Measurements from ENCODE around the gene SPATA18. TPM values are rescaled to one million over a fixed set of nuclear protein-coding genes. Genes with fewer than 3 reads are reported as not detected.
"Not testable (repeated sequence)": the region's sequence is repeated elsewhere in the genome, so short reads cannot be mapped to it uniquely, and the experiment has no call there.

Gene SPATA18
- total RNA-seq, 2 experiments from 2014 or later, result 0.10 to 0.48 TPM

GRCh38 chr4:52069571-52069970, 18.5 kb downstream of the SPATA18 start:
- DNase-seq, result no peak
- ChIA-PET CTCF (no interaction called here), POLR2A (no interaction called here)
- peaks cover 10% of the 10 kb centered on the region for H3K27me3 Mint-ChIP-seq
- no peaks in the 10 kb centered on the region for H3K9me3 Mint-ChIP-seq
- H3K4me1 Mint-ChIP-seq, result no peaks in the 10 kb centered on the region
- H3K4me3 Mint-ChIP-seq, result no peak overlapping the region
- no peaks in the 10 kb centered on the region for H3K36me3 Mint-ChIP-seq (ENCODE audit: low read depth)
- no peak overlapping the region for H3K27ac Mint-ChIP-seq

DNA sequence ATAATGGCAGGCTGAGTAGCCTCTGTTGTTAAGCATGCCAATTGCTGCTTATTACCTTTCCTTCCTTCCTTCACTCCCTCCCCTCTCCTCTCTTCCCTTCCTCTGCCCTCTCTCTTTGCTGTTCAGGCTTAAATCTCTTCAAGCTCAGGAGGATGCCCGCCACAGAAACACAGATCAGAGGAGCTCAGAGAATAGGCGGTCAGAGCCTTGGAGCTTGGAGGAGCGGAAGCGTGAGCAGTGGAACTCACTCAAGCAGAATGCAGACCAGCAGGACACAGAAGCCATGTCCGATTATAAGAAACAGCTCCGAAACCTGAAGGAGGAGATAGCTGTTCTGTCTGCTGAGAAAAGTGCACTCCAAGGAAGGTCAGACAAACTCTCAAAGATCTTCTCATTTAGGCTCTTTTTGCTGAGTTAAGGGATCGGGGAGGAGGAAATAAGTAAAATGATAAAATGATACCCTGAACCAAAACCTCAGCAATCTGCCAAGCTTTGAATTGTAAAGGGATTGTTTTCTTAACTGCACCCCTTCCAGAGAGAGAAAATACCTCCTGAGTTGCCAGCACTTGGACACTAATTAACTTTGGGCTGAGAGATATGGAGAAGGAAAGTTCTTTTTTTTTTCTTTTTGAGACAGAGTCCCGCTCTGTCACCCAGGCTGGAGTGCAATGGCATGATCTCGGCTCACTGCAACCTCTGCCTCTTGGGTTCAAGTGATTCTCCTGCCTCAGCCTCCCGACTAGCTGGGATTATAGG, 20.9 kb downstream of the SPATA18 start:
- ChIA-PET POLR2A (no interaction called here), CTCF (no interaction called here)
- Mint-ChIP-seq H3K36me3 (ENCODE audit: low read depth) (no peaks in the 10 kb centered on the region), H3K27ac (no peak overlapping the region), H3K9me3 (no peaks in the 10 kb centered on the region), H3K27me3 (peaks cover 25% of the 10 kb centered on the region), H3K4me3 (no peak overlapping the region), H3K4me1 (no peaks in the 10 kb centered on the region)
- DNase-seq, result no peak

DNA sequence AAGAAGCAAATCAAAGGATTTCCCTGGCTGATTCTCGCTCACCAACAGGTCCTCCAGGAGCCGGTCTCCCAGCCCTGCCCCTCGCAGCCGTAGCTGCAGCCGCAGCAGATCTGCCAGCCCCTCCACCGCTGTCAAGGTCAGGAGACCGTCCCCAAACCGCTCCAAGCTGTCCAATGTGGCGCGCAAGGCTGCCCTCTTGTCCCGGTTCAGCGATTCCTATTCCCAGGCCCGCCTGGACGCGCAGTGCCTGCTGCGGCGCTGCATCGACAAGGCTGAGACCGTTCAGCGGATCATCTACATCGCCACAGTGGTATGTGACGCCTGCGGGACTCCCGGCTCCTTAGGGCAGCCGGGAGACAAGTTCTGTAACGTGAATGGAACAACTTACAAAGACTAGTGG, 25.6 kb downstream of the SPATA18 start:
- peaks cover 36% of the 10 kb centered on the region for H3K27me3 Mint-ChIP-seq
- no peak for DNase-seq
- H3K9me3 Mint-ChIP-seq, result no peaks in the 10 kb centered on the region
- no peak overlapping the region for H3K27ac Mint-ChIP-seq
- H3K36me3 Mint-ChIP-seq (ENCODE audit: low read depth), result no peaks in the 10 kb centered on the region
- no peaks in the 10 kb centered on the region for H3K4me1 Mint-ChIP-seq
- ChIA-PET CTCF (no interaction called here), POLR2A (no interaction called here)
- no peak overlapping the region for H3K4me3 Mint-ChIP-seq

DNA sequence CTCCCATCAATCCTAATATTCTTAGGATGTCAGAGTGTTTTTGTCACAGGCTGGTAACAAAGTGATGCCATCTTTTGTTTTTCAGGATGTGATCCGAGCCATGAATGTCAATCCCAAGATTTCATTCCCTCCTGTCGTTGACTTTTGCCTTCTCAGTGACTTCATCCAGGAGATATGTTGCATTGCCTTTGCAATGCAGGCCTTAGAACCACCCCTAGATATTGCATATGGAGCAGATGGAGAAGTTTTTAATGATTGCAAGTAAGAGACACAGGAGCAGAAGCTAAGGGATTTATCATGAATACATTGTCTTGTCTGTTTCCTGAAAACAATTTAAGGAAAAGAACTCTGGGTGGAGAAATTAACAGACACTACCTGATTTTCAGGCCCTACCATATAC, 28.6 kb downstream of the SPATA18 start:
- no peaks in the 10 kb centered on the region for H3K4me1 Mint-ChIP-seq

GRCh38 chr4:52081216-52081615, 30.1 kb downstream of the SPATA18 start:
- Mint-ChIP-seq H3K9me3 (no peaks in the 10 kb centered on the region), H3K4me1 (no peaks in the 10 kb centered on the region), H3K4me3 (no peak overlapping the region), H3K36me3 (ENCODE audit: low read depth) (no peaks in the 10 kb centered on the region), H3K27ac (no peak overlapping the region), H3K27me3 (peaks cover 26% of the 10 kb centered on the region)
- DNase-seq, result no peak
- POLR2A ChIA-PET, result no interaction called here
- CTCF ChIA-PET, result no interaction called here

More for the DNA sequence above, 28.6 kb downstream of the SPATA18 start:
- no peaks in the 10 kb centered on the region for H3K9me3 Mint-ChIP-seq
- ChIA-PET POLR2A (no interaction called here), CTCF (no interaction called here)
- H3K36me3 Mint-ChIP-seq (ENCODE audit: low read depth), result no peaks in the 10 kb centered on the region
- no peak overlapping the region for H3K4me3 Mint-ChIP-seq
- DNase-seq, result no peak
- H3K27ac Mint-ChIP-seq, result no peak overlapping the region
- H3K27me3 Mint-ChIP-seq, result peaks cover 37% of the 10 kb centered on the region

DNA sequence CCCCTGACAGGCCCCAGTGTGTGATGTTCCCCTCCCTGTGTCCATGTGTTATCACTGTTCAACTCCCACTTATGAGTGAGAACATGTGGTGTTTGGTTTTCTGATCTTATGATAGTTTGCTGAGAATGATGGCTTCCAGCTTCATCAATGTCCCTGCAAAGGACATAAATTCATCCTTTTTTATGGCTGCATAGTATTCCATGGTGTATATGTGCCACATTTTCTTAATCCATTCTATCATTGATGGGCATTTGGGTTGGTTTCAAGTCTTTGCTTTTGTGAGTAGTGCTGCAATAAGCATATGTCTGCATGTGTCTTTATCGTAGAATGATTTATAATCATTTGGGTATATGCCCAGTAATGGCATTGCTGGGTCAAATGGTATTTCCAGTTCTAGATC, 35.3 kb downstream of the SPATA18 start:
- H3K4me3 Mint-ChIP-seq; H3K27ac Mint-ChIP-seq; H3K9me3 Mint-ChIP-seq; H3K4me1 Mint-ChIP-seq; H3K27me3 Mint-ChIP-seq; CTCF ChIA-PET; H3K36me3 Mint-ChIP-seq (ENCODE audit: low read depth); DNase-seq; POLR2A ChIA-PET: not testable (repeated sequence)

DNA sequence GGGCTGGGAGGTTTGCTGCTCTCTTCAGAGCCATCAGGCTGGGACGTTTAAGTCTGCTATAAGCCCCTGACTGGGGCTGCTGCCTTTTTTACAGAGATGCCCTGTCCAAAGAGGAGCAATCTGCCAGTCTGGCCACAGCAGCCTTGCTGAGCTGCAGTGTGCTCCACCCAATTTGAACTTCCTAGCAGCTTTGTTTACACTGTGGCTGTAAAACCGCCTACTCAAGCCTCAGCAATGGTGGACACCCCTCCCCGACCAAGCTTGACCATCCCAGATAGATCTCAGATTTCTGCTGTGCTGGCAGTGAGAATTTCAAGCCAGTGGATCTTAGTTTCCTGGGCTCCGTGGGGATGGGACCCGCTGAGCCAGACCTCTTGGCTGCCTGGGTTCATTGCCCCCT, 40.7 kb downstream of the SPATA18 start:
- POLR2A ChIA-PET, result no interaction called here
- Mint-ChIP-seq H3K4me3 (no peak overlapping the region), H3K4me1 (no peaks in the 10 kb centered on the region), H3K27me3 (peaks cover 6% of the 10 kb centered on the region), H3K9me3 (no peaks in the 10 kb centered on the region), H3K27ac (no peak overlapping the region), H3K36me3 (ENCODE audit: low read depth) (no peaks in the 10 kb centered on the region)
- CTCF ChIA-PET, result no interaction called here
- DNase-seq, result no peak

- Mint-ChIP-seq H3K36me3 (ENCODE audit: low read depth) (no peaks in the 10 kb centered on the region), H3K27me3 (peaks cover 6% of the 10 kb centered on the region), H3K27ac (no peak overlapping the region), H3K4me1 (no peaks in the 10 kb centered on the region), H3K4me3 (no peak overlapping the region), H3K9me3 (no peaks in the 10 kb centered on the region)
- DNase-seq, result no peak
- ChIA-PET POLR2A (no interaction called here), CTCF (no interaction called here)
These were observed 42.4 kb downstream of the SPATA18 start for GRCh38 chr4:52093466-52093865.

GRCh38 chr4:52094376-52095145, 43.5 kb downstream of the SPATA18 start:
- Mint-ChIP-seq H3K9me3 (no peaks in the 10 kb centered on the region), H3K4me3 (no peak overlapping the region), H3K36me3 (ENCODE audit: low read depth) (no peaks in the 10 kb centered on the region), H3K4me1 (no peaks in the 10 kb centered on the region), H3K27me3 (peaks cover 3% of the 10 kb centered on the region), H3K27ac (no peak overlapping the region)
- ChIA-PET POLR2A (no interaction called here), CTCF (no interaction called here)
- DNase-seq, result no peak

GRCh38 chr4:52095374-52095773, 44.3 kb downstream of the SPATA18 start:
- Mint-ChIP-seq H3K4me1 (no peaks in the 10 kb centered on the region), H3K27ac (no peak overlapping the region), H3K9me3 (no peaks in the 10 kb centered on the region), H3K36me3 (ENCODE audit: low read depth) (no peaks in the 10 kb centered on the region), H3K27me3 (peaks cover 4% of the 10 kb centered on the region), H3K4me3 (no peak overlapping the region)
- ChIA-PET CTCF (no interaction called here), POLR2A (no interaction called here)
- no peak for DNase-seq

GRCh38 chr4:52096048-52096447, 44.9 kb downstream of the SPATA18 start:
- no peaks in the 10 kb centered on the region for H3K4me1 Mint-ChIP-seq
- ChIA-PET CTCF (no interaction called here), POLR2A (no interaction called here)
- DNase-seq, result no peak
- peaks cover 4% of the 10 kb centered on the region for H3K27me3 Mint-ChIP-seq
- no peaks in the 10 kb centered on the region for H3K36me3 Mint-ChIP-seq (ENCODE audit: low read depth)
- H3K4me3 Mint-ChIP-seq, result no peak overlapping the region
- H3K9me3 Mint-ChIP-seq, result no peaks in the 10 kb centered on the region
- no peak overlapping the region for H3K27ac Mint-ChIP-seq

- H3K36me3 Mint-ChIP-seq (ENCODE audit: low read depth), result no peaks in the 10 kb centered on the region
- no peak overlapping the region for H3K4me3 Mint-ChIP-seq
- H3K9me3 Mint-ChIP-seq, result no peaks in the 10 kb centered on the region
- no peak for DNase-seq
- H3K4me1 Mint-ChIP-seq, result no peaks in the 10 kb centered on the region
- POLR2A ChIA-PET, result no interaction called here
- no peak overlapping the region for H3K27ac Mint-ChIP-seq
- CTCF ChIA-PET, result no interaction called here
- peaks cover 4% of the 10 kb centered on the region for H3K27me3 Mint-ChIP-seq
These were observed 47.5 kb downstream of the SPATA18 start for GRCh38 chr4:52098618-52099017.

DNA sequence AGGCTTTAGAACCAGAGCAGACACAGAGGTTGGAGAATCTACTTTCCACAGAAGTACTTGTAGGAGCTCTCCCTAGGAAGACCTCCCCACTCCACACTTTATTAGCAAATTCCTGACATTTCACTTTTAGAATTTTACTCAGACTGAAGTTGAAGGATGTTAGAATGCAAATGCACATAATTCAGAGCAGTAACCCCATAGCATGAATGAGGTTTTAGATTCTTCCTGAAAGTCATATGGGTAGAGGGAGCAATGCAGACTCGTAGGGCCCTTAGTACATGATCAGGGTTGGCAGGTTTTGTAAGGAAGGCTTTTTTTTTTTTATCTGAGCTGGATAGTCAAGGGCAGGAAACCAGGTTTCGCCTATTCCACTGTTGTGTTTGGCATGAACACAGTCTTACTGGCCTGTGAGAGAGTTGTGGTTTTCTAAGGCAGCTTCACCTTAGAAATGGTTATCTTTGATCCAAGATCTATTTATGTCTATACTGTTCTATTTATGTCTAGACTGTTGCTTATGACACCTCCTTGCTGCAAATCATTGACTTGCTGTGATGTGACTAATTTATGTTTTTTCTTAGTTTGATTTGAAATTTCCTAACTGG, 48.9 kb downstream of the SPATA18 start:
- H3K27ac Mint-ChIP-seq, result no peak overlapping the region
- CTCF ChIA-PET, result no interaction called here
- H3K4me3 Mint-ChIP-seq, result no peak overlapping the region
- no peak for DNase-seq
- H3K36me3 Mint-ChIP-seq (ENCODE audit: low read depth), result no peaks in the 10 kb centered on the region
- no peaks in the 10 kb centered on the region for H3K4me1 Mint-ChIP-seq
- POLR2A ChIA-PET, result no interaction called here
- no peaks in the 10 kb centered on the region for H3K9me3 Mint-ChIP-seq
- H3K27me3 Mint-ChIP-seq, result peaks cover 4% of the 10 kb centered on the region

DNA sequence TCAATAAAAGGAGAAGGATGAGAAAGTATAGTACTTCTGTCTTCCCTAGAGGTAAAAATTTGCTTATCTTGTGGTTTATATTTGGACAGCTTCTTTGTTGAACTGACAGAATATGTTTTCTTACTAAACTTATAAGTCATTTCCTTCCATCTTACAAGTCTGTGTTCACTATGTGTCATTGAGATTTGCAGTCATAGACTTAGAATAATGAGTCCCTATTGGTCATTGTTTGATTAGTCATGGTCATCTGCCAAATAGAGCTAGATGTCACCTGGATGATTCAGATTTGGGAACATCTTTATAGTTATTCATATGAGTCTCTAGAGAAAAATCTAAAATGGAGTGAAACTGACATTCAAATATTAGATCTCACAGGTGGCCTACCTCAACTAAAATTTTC, 51.5 kb downstream of the SPATA18 start:
- no peaks in the 10 kb centered on the region for H3K36me3 Mint-ChIP-seq (ENCODE audit: low read depth)
- POLR2A ChIA-PET, result no interaction called here
- CTCF ChIA-PET, result no interaction called here
- no peak for DNase-seq
- H3K27ac Mint-ChIP-seq, result no peak overlapping the region
- no peaks in the 10 kb centered on the region for H3K9me3 Mint-ChIP-seq
- H3K4me3 Mint-ChIP-seq, result no peak overlapping the region
- H3K27me3 Mint-ChIP-seq, result peaks cover 4% of the 10 kb centered on the region
- H3K4me1 Mint-ChIP-seq, result no peaks in the 10 kb centered on the region

Data from activated CD4-positive, alpha-beta memory T cell treated with anti-CD3 and anti-CD28 coated beads, Interleukin-2, amount 10 ng/mL, durations not matched to agents 7 days and 5 days (primary cell).